ENCODE results near the gene NKX1-1.
"Not testable (repeated sequence)": the region's sequence is repeated elsewhere in the genome, so short reads cannot be mapped to it uniquely, and the experiment has no call there.

NKX1-1 gene

DNA sequence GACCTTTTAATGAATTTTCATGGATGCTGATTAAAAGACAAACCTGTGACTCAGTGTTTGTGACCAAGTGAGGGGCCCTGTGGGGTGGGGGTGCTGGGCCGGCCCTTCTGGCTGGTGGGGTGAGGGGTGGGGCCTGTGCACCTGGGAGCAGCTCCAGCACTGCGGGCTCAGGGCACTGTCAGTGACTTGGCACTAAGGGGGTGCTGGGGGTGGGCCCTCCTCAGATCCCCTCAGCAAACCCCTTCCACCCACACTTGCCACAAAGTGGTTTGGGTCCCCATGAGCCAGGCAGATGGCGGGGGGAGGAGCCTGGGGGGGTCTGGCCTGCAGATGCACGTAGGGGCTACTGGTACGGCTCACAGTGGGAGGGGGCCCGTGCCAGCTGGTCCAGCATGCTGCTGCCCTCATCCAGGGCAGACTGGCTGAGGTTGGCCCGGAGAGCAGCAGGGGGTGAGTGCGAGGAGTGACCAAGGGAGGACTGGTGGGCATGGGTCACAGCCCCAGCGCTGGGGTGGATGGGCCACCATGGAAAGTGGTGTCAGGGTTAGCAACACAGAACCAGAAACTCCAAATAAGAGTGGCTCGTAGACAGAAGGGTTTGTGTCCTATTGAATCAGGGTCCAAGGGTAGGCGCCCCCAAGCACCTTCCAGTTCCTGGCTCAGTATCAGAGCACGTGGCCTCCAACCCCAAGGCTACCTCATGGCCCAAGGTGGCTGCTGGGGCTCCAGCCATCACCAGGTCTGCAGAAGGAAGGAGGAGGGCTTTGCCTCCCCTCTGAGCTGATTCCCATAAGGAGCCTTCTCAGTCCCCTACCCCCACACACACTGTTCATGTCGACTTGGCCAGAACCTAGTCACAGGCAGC, 10.1 kb downstream of the NKX1-1 start:
- Histone ChIP-seq H2AK5ac (ENCODE audit: low read length) (no peak overlapping the region), H3K4ac (ENCODE audit: low read depth, low read length) (no peak overlapping the region), H2BK5ac (ENCODE audit: low read depth, low read length, poor library complexity) (no peak overlapping the region), H3K9ac (ENCODE audit: low read length) (no peak overlapping the region), H3K27me3 (ENCODE audit: insufficient read depth, low read length) (peaks cover 3% of the 10 kb centered on the region), H3K79me1 (ENCODE audit: low read length) (no peaks in the 10 kb centered on the region), H3K79me2 (ENCODE audit: control insufficient read depth, insufficient read depth, low read length, poor library complexity) (no peaks in the 10 kb centered on the region), H3K36me3 (ENCODE audit: control insufficient read depth in 1 of 2, insufficient read depth in 2 of 2, low read length in 2 of 2) (peaks cover 8 to 17% of the 10 kb centered on the region in 2 experiments), H4K12ac (ENCODE audit: low read depth, low read length) (no peak overlapping the region), H3K9me3 (ENCODE audit: insufficient read depth, low read depth, low read length) (peaks cover 42% of the 10 kb centered on the region), H4K8ac (ENCODE audit: low read depth, low read length) (no peak overlapping the region), H3K18ac (ENCODE audit: low read length) (no peak overlapping the region), H2BK12ac (ENCODE audit: low read length) (no peak overlapping the region), H4K91ac (ENCODE audit: low read depth, low read length) (no peak overlapping the region), H3K14ac (ENCODE audit: low read length) (no peak overlapping the region), H3K4me2 (ENCODE audit: low read length) (no peak overlapping the region), H3K4me3 (ENCODE audit: low read depth, low read length) (no peak overlapping the region), H3K27ac (ENCODE audit: low read depth, low read length) (no peak overlapping the region), H2BK120ac (ENCODE audit: insufficient read depth, low read length, poor library complexity) (no peak overlapping the region), H2AFZ (ENCODE audit: insufficient read depth, low read length, poor library complexity) (no peak overlapping the region), H3K23ac (ENCODE audit: low read length) (no peak overlapping the region), H3K4me1 (ENCODE audit: control insufficient read depth in 1 of 2, insufficient read depth in 2 of 2, low read length in 2 of 2) (no peaks in the 10 kb centered on the region)
- no CpG with 5 or more reads among the region's 13 CpGs for WGBS (ENCODE audit: extremely low coverage, insufficient coverage, insufficient read length)
- no peak for DNase-seq

- H3K14ac ChIP-seq (ENCODE audit: low read length); H2AK5ac ChIP-seq (ENCODE audit: low read length); H3K4me3 ChIP-seq (ENCODE audit: low read depth, low read length); H4K91ac ChIP-seq (ENCODE audit: low read depth, low read length); H2BK5ac ChIP-seq (ENCODE audit: low read depth, low read length, poor library complexity); H2AFZ ChIP-seq (ENCODE audit: insufficient read depth, low read length, poor library complexity); H3K79me2 ChIP-seq (ENCODE audit: control insufficient read depth, insufficient read depth, low read length, poor library complexity); H3K4me2 ChIP-seq (ENCODE audit: low read length); H2BK120ac ChIP-seq (ENCODE audit: insufficient read depth, low read length, poor library complexity); H3K23ac ChIP-seq (ENCODE audit: low read length); H4K8ac ChIP-seq (ENCODE audit: low read depth, low read length); H4K12ac ChIP-seq (ENCODE audit: low read depth, low read length); H3K9ac ChIP-seq (ENCODE audit: low read length); H3K79me1 ChIP-seq (ENCODE audit: low read length); H3K27ac ChIP-seq (ENCODE audit: low read depth, low read length); H3K4me1 ChIP-seq (ENCODE audit: control insufficient read depth in 1 of 2, insufficient read depth in 2 of 2, low read length in 2 of 2); H3K18ac ChIP-seq (ENCODE audit: low read length); H3K4ac ChIP-seq (ENCODE audit: low read depth, low read length); H3K27me3 ChIP-seq (ENCODE audit: insufficient read depth, low read length); H2BK12ac ChIP-seq (ENCODE audit: low read length); DNase-seq: not testable (repeated sequence)
- no CpG with 5 or more reads among the region's 26 CpGs for WGBS (ENCODE audit: extremely low coverage, insufficient coverage, insufficient read length)
- Histone ChIP-seq H3K9me3 (ENCODE audit: insufficient read depth, low read depth, low read length) (peaks cover 39% of the 10 kb centered on the region), H3K36me3 (ENCODE audit: control insufficient read depth in 1 of 2, insufficient read depth in 2 of 2, low read length in 2 of 2) (peaks cover 8 to 17% of the 10 kb centered on the region in 2 experiments)
Measured at GRCh38 chr4:1395389-1395820, 10.8 kb downstream of the NKX1-1 start.

DNA sequence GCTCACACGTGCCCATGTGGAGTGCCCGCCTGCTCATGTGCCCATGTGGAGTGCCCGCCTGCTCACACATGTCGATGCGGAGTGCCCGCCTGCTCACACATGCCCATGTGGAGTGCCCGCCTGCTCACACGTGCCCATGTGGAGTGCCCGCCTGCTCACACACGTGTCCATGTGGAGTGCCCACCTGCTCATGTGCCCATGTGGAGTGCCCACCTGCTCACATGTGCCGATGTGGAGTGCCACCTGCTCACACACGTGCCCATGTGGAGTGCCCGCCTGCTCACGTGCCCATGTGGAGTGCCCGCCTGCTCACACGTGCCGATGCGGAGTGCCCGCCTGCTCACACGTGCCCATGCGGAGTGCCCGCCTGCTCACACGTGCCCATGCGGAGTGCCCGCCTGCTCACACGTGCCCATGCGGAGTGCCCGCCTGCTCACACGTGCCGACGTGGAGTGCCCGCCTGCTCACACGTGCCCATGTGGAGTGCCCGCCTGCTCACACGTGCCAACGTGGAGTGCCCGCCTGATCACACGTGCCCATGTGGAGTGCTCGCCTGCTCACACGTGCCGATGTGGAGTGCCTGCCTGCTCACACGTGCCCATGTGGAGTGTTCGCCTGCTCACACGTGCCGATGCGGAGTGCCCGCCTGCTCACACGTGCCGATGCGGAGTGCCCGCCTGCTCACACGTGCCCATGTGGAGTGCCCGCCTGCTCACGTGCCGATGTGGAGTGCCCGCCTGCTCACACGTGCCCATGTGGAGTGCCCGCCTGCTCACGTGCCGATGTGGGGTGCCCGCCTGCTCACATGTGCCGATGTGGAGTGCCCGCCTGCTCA, 11.5 kb downstream of the NKX1-1 start:
- not testable (repeated sequence) for H3K4me2 ChIP-seq (ENCODE audit: low read length); H3K27me3 ChIP-seq (ENCODE audit: insufficient read depth, low read length); H3K4me3 ChIP-seq (ENCODE audit: low read depth, low read length); H3K4ac ChIP-seq (ENCODE audit: low read depth, low read length); H2AFZ ChIP-seq (ENCODE audit: insufficient read depth, low read length, poor library complexity); H3K79me2 ChIP-seq (ENCODE audit: control insufficient read depth, insufficient read depth, low read length, poor library complexity); H3K23ac ChIP-seq (ENCODE audit: low read length); H2BK12ac ChIP-seq (ENCODE audit: low read length); H2BK120ac ChIP-seq (ENCODE audit: insufficient read depth, low read length, poor library complexity); H2AK5ac ChIP-seq (ENCODE audit: low read length); H3K27ac ChIP-seq (ENCODE audit: low read depth, low read length); H3K4me1 ChIP-seq (ENCODE audit: control insufficient read depth in 1 of 2, insufficient read depth in 2 of 2, low read length in 2 of 2); H4K91ac ChIP-seq (ENCODE audit: low read depth, low read length); H4K8ac ChIP-seq (ENCODE audit: low read depth, low read length); H3K79me1 ChIP-seq (ENCODE audit: low read length); H2BK5ac ChIP-seq (ENCODE audit: low read depth, low read length, poor library complexity); H4K12ac ChIP-seq (ENCODE audit: low read depth, low read length); H3K9ac ChIP-seq (ENCODE audit: low read length); DNase-seq; H3K14ac ChIP-seq (ENCODE audit: low read length); H3K18ac ChIP-seq (ENCODE audit: low read length)
- no CpG with 5 or more reads among the region's 63 CpGs for WGBS (ENCODE audit: extremely low coverage, insufficient coverage, insufficient read length)
- H3K36me3 ChIP-seq (ENCODE audit: control insufficient read depth in 1 of 2, insufficient read depth in 2 of 2, low read length in 2 of 2), result peaks cover 8 to 17% of the 10 kb centered on the region in 2 experiments
- peaks cover 38% of the 10 kb centered on the region for H3K9me3 ChIP-seq (ENCODE audit: insufficient read depth, low read depth, low read length)

DNA sequence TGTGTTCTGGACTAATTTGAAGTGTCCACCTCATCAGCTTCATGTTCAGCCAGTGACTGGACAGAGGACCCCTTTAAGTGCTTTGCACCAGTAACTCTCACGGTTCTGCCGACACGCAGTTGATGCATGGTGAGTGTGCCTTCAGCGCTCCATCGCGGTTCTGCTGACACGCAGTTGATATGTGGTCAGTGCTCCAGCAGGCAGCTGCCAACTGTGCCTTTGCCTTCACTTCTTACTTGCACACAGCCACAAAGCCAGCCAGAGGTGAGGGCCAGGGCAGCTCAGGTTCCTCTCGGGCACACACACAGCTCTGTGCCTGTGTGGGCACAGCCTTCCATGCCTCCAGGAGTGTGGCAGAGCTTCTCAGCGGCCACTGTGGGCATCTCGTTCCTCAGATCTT, 12.4 kb downstream of the NKX1-1 start:
- no peak overlapping the region for H2BK5ac ChIP-seq (ENCODE audit: low read depth, low read length, poor library complexity)
- peaks cover 30% of the 10 kb centered on the region for H3K9me3 ChIP-seq (ENCODE audit: insufficient read depth, low read depth, low read length)
- H4K91ac ChIP-seq (ENCODE audit: low read depth, low read length), result no peak overlapping the region
- H3K4me3 ChIP-seq (ENCODE audit: low read depth, low read length), result no peak overlapping the region
- H3K4me2 ChIP-seq (ENCODE audit: low read length), result no peak overlapping the region
- no peak overlapping the region for H3K4ac ChIP-seq (ENCODE audit: low read depth, low read length)
- no peak overlapping the region for H3K18ac ChIP-seq (ENCODE audit: low read length)
- H2AFZ ChIP-seq (ENCODE audit: insufficient read depth, low read length, poor library complexity), result no peak overlapping the region
- no peak overlapping the region for H4K8ac ChIP-seq (ENCODE audit: low read depth, low read length)
- H2AK5ac ChIP-seq (ENCODE audit: low read length), result no peak overlapping the region
- no peaks in the 10 kb centered on the region for H3K4me1 ChIP-seq (ENCODE audit: control insufficient read depth in 1 of 2, insufficient read depth in 2 of 2, low read length in 2 of 2)
- H4K12ac ChIP-seq (ENCODE audit: low read depth, low read length), result no peak overlapping the region
- no peak overlapping the region for H2BK120ac ChIP-seq (ENCODE audit: insufficient read depth, low read length, poor library complexity)
- no peak overlapping the region for H3K14ac ChIP-seq (ENCODE audit: low read length)
- no peak overlapping the region for H3K9ac ChIP-seq (ENCODE audit: low read length)
- no peak overlapping the region for H2BK12ac ChIP-seq (ENCODE audit: low read length)
- H3K27ac ChIP-seq (ENCODE audit: low read depth, low read length), result no peak overlapping the region
- H3K23ac ChIP-seq (ENCODE audit: low read length), result no peak overlapping the region
- peaks cover 8 to 17% of the 10 kb centered on the region in 2 experiments for H3K36me3 ChIP-seq (ENCODE audit: control insufficient read depth in 1 of 2, insufficient read depth in 2 of 2, low read length in 2 of 2)
- no peak for DNase-seq
- WGBS (ENCODE audit: extremely low coverage, insufficient coverage, insufficient read length), result no CpG with 5 or more reads among the region's 10 CpGs
- H3K79me2 ChIP-seq (ENCODE audit: control insufficient read depth, insufficient read depth, low read length, poor library complexity), result no peaks in the 10 kb centered on the region
- no peaks in the 10 kb centered on the region for H3K79me1 ChIP-seq (ENCODE audit: low read length)
- H3K27me3 ChIP-seq (ENCODE audit: insufficient read depth, low read length), result no peaks in the 10 kb centered on the region

Data from trophoblast cell (in vitro differentiated cells and primary cell).